Hematopoietic multipotent progenitor cell (in vitro differentiated cells): ENCODE data around the gene MC3R. TPM values are rescaled to one million over a fixed set of nuclear protein-coding genes. Genes with fewer than 3 reads are reported as not detected.

Source experiments
- DNase-seq, 3 donors: peaks; one replicate each; pipeline ENCODE4 v3.0.0-alpha.2; 2011 to 2015; ENCODE audit warnings: low read depth in 2 of 3, low spot score in 2 of 3
- small RNA-seq: library from RNA; depleted of rRNA; stranded (forward); fragments of <200 nt; gene quantifications from one replicate; pipeline ENCODE3, GENCODE V24; 2012
- total RNA-seq: library from RNA; depleted of rRNA; stranded (reverse); fragments of >200 nt; gene quantifications from one replicate; pipeline ENCODE4 v1.2.3, GENCODE V29; 2012

Gene MC3R
- total RNA-seq, 1 donor, result not detected

DNA sequence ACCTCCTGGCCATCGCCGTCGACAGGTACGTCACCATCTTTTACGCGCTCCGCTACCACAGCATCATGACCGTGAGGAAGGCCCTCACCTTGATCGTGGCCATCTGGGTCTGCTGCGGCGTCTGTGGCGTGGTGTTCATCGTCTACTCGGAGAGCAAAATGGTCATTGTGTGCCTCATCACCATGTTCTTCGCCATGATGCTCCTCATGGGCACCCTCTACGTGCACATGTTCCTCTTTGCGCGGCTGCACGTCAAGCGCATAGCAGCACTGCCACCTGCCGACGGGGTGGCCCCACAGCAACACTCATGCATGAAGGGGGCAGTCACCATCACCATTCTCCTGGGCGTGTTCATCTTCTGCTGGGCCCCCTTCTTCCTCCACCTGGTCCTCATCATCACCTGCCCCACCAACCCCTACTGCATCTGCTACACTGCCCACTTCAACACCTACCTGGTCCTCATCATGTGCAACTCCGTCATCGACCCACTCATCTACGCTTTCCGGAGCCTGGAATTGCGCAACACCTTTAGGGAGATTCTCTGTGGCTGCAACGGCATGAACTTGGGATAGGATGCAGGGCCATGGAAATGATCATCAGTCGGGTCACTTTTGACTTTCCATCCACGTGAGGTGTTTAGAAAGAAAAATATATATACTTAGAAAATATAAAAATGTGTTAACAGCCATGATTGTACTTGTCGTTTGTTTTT is 868 bp downstream of the MC3R start:
- peak in 2 of 3 donors; percentile 34 to 65 for DNase-seq

DNA sequence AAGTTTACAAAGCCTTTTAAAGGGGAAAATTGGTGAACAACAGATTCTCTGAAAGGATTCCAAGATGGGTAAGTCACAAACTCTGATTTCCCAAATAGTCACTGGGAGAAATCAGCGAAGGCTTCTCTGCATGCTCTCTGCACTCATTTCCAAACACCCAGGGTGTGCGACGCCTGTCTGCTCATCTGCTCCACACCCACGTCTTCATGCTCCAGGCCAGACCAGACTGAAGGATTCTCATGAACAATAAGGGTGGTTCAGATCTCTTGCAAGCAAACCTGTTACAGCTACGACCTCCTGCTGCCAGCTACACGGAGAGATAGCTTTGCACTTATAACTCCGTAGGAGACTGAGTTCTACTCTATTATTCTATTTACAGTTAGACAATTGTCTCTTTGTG is 1.4 kb downstream of the MC3R start:
- DNase-seq, result no peak

DNA sequence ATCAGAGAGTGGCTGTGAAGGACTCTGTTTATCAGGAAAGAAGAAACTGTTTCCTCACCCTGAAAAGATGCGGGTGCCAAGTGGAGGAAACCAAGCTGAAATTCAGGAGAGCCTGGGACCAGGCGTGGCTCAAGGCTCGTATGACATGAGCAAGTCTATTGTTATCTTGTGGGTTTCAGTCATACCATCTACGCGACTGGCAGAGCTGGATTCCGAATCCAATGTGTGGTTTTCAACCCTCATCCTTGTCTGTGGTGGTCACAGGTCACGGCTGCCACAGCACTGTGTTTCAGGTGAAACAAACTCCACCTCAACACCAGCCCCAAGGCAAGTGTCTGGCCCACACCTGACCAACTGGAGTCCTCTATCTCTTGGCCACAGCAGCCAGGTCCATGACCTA is 9.1 kb downstream of the MC3R start:
- no peak for DNase-seq

DNA sequence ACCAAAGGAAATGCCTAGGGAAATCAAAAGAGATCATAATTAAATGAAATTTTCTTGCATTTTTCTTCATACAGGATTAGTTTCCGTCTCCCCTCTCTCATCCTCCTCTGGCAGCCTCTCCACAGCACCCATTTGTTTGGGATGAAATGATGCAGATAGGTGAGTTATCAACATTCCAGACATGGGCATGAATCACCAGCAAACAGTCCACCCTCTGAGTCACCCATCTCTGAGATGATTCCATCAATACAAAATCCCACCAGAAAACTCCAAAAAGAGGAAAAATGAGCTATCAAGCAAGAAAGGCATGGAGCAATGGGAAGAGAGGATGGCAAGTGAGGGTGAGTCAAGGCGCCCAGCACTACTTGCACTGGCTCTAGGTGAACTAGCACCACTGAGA is 11.4 kb downstream of the MC3R start:
- DNase-seq, result no peak

DNA sequence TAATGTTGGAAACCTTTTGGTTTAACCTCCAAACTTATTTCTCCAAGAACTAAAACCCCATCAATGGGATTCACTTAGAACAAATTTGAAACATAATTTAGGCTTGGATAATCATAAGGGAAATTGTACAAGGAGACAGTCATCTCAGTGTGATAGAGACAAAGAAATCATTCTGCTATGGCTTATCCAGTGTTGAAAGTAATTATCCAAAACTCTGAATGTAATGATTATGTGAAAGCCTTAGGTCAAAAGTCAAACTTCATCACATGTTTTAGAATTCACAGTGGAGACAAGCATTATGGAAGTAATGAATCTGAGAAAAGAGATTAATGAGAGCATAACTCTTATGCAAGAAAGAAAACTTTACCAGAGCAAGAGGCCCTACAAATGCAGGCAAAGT is 20.0 kb downstream of the MC3R start:
- DNase-seq, result no peak

DNA sequence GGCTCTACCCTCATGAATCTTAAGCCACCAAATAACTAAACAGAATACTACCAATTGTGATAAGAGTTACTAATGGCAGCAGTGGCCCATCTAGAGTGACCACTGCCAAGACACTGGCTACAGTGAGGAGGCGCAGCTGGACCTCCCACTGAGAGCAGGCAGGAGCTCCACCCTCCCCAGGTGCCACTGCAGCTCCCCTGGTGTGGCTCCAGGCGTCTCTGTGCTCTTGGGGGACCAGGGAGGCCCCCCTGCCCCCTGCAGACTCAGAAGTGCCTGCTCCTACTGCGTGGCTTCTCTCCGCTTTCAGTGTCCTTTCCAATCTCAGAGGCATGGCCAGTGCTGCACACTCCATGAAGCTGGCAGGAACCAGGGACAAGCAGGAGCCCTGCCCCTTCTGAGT is 23.4 kb downstream of the MC3R start:
- no peak for DNase-seq

DNA sequence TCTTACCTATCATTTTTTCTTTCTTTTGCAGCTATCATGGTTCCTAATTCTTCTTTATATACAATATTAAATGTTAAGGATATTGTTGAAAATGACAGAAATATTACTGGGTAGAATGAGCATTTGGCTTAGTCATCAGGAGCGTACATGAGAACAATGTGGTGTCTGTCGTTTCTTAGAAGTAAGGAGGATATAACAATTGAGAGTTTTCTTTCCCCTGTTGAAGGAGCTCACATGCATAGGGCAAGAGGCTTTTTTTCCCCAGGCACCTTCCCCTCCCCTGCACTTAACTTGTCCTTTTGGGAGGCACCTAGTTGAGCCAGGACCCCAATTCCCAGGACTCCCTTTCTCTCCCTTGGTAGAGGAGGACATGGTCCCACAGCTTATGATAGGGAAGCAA is 25.0 kb downstream of the MC3R start:
- DNase-seq, result no peak

DNA sequence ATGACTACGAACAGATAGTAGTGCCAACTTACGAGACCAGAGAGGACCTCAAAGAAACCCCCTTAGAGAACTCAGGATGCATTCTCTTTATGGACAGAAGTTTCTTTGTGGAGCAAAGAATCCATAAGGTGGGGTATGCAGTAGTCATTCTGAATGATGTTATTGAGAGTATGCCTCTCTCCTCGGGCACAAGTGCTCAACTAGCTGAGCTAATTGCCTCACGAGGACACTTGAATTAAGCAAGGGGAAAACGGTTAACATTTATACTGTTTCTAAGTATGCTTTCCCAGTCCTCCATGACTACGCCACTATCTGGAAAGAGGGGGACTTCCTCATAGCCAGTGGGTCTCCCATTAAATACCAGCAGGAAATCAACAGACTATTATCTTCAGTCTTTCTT is 25.6 kb downstream of the MC3R start:
- no peak for DNase-seq

DNA sequence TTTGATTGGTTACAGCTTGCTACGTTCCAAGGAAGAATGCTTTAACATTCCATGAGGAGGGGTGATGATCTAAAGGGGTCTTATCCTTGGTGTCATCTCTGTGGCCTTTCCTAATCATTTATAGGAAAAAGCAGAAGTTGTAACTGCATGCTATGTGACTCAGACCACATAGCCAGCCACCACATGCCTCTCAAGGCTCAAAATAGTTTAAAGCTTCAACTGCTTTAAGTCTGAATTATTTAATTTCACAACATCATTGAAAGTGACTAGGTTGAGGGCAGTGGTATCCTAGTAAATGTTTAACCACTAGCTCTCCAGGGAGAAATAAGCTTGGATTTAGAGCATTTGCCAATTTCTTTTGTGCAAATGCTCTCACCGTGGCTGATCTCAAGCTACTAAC is 29.7 kb downstream of the MC3R start:
- DNase-seq, result no peak

DNA sequence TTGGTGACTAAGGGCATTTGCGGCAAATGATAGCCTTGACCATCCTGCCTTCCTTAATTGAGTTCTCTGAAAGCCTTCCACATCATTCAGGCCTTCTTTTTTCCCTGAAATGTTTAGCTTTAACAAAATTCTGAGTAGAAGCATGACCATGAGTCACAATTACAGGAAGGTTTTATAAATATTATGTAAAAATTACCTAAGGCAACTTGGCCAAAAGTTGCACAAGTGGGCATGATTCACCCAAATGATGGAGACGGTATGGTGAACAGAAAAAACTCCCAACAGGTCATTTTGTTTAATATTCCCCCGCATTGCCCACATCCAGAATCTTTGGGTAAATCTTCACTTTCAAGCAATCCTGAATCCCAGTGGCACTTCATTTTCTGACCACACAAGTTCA is 37.0 kb downstream of the MC3R start:
- DNase-seq, result no peak

DNA sequence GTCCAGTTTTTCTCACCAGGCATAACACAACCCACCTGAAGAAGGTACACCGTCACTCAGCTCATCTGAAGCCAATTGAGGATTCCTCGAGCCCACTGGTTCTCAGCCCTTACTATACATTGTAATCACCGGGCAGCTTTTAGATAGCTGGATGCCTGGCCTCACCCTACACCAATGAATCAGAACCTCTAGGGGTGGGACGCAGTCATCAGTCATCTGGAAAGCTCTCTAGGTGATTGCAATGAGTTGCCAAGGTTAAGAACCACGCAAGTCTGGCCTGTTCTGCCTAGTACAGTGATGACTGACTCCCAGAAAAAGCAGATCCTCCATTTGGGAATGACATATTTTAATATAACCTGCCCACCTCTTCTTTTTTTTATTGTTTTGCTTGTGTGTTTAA is 41.1 kb downstream of the MC3R start:
- no peak for DNase-seq

DNA sequence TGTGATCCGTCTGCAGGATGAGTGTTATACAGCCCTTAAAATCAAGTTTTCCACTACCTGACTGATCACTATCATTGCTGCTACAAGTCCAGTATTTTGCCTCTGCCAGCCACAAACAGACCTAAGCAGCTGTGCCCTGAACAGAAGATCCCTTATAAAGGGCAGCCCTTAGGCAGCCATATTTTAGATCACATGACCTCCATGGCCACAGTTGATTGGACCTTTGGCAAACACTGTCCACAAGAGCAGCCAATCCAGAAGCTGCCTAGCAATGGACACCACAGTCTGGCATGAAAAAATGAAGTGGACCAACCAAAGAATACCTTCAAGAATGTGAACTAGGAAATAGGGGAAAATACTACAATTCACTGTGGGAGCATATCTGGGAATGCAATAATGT is 50.8 kb downstream of the MC3R start:
- DNase-seq, result no peak

Small RNA genes lying within 50 kb of the gene (small RNA-seq; reads per million reads assigned to genes)
- gene RNA5SP487, result not detected

Other genes starting within 250 kb of the MC3R start
- under 0.01 TPM for gene CBLN4, start 243.2 kb upstream of the MC3R start, total RNA-seq
- 27.5 TPM for gene FAM210B, start 110.2 kb downstream of the MC3R start, total RNA-seq
- 1.6 TPM for gene AURKA, start 143.5 kb downstream of the MC3R start, total RNA-seq
- gene CSTF1, start 143.9 kb downstream of the MC3R start, total RNA-seq, result 43.1 TPM
- gene CASS4, start 163.5 kb downstream of the MC3R start, total RNA-seq, result 4.0 TPM
- gene RTF2, start 219.9 kb downstream of the MC3R start, total RNA-seq, result 60.1 TPM